ENCODE measurements around the gene TTC31. TPM values are rescaled to one million over a fixed set of nuclear protein-coding genes. Genes with fewer than 3 reads are reported as not detected.

The TTC31 gene
- total RNA-seq, 1 donor from 2014 or later, result 35.1 TPM

GRCh38 chr2:74531666-74532065 lies 48.8 kb downstream of the TTC31 start:
- peaks cover 35% of the 10 kb centered on the region for H3K4me1 Mint-ChIP-seq (ENCODE audit: low read depth)
- no peaks in the 10 kb centered on the region for H3K9me3 Mint-ChIP-seq
- no peak for DNase-seq (ENCODE audit: low spot score)
- H3K27ac Mint-ChIP-seq, result peak overlapping the region; percentile 96
- intact Hi-C loops (cut with micrococcal nuclease), result loop anchor here (2.0 to 5.0 kb wide), 2 partner anchors 17 to 34 kb away; partner anchors contain the start of gene LBX2
- peak overlapping the region; percentile 99 for H3K4me3 Mint-ChIP-seq (ENCODE audit: low read depth)
- peaks cover 46% of the 10 kb centered on the region for H3K36me3 Mint-ChIP-seq (ENCODE audit: low read depth)
- no peaks in the 10 kb centered on the region for H3K27me3 Mint-ChIP-seq (ENCODE audit: low read depth)

- no peaks in the 10 kb centered on the region for H3K9me3 Mint-ChIP-seq
- peaks cover under 1% of the 10 kb centered on the region for H3K27me3 Mint-ChIP-seq (ENCODE audit: low read depth)
- no peak for DNase-seq (ENCODE audit: low spot score)
- peak overlapping the region; percentile 66 for H3K27ac Mint-ChIP-seq
- peaks cover 30% of the 10 kb centered on the region for H3K4me1 Mint-ChIP-seq (ENCODE audit: low read depth)
- H3K4me3 Mint-ChIP-seq (ENCODE audit: low read depth), result peak overlapping the region; percentile 68
- H3K36me3 Mint-ChIP-seq (ENCODE audit: low read depth), result peaks cover 40% of the 10 kb centered on the region
- intact Hi-C loops (cut with micrococcal nuclease), result loop anchor here (5.0 kb wide), 1 partner anchor 35 kb away; the partner anchor contains the start of gene LBX2
These were observed 49.3 kb downstream of the TTC31 start for GRCh38 chr2:74532222-74532621.

GRCh38 chr2:74533464-74533863 lies 50.6 kb downstream of the TTC31 start:
- no peak overlapping the region for H3K4me3 Mint-ChIP-seq (ENCODE audit: low read depth)
- H3K27me3 Mint-ChIP-seq (ENCODE audit: low read depth), result peaks cover 9% of the 10 kb centered on the region
- no peak overlapping the region for H3K27ac Mint-ChIP-seq
- peaks cover 21% of the 10 kb centered on the region for H3K4me1 Mint-ChIP-seq (ENCODE audit: low read depth)
- intact Hi-C loops (cut with micrococcal nuclease), result loop anchor here (5.0 kb wide), 1 partner anchor 36 kb away; the partner anchor contains the start of gene LBX2
- H3K36me3 Mint-ChIP-seq (ENCODE audit: low read depth), result peaks cover 28% of the 10 kb centered on the region
- no peak for DNase-seq (ENCODE audit: low spot score)
- no peaks in the 10 kb centered on the region for H3K9me3 Mint-ChIP-seq

- Mint-ChIP-seq H3K27ac (no peak overlapping the region), H3K4me3 (ENCODE audit: low read depth) (no peak overlapping the region), H3K4me1 (ENCODE audit: low read depth) (peaks cover 26% of the 10 kb centered on the region), H3K36me3 (ENCODE audit: low read depth) (peaks cover 20% of the 10 kb centered on the region), H3K9me3 (no peaks in the 10 kb centered on the region), H3K27me3 (ENCODE audit: low read depth) (peaks cover 9% of the 10 kb centered on the region)
- DNase-seq (ENCODE audit: low spot score), result no peak
- intact Hi-C loops (cut with micrococcal nuclease), result loop anchor here (5.0 kb wide), 1 partner anchor 37 kb away; the partner anchor contains the start of gene LBX2
These were observed 51.5 kb downstream of the TTC31 start for GRCh38 chr2:74534411-74534810.

- peaks cover 25% of the 10 kb centered on the region for H3K4me1 Mint-ChIP-seq (ENCODE audit: low read depth)
- H3K27me3 Mint-ChIP-seq (ENCODE audit: low read depth), result peaks cover 9% of the 10 kb centered on the region
- H3K27ac Mint-ChIP-seq, result no peak overlapping the region
- H3K4me3 Mint-ChIP-seq (ENCODE audit: low read depth), result no peak overlapping the region
- intact Hi-C loops (cut with micrococcal nuclease), result no loop called here
- no peaks in the 10 kb centered on the region for H3K9me3 Mint-ChIP-seq
- peaks cover 20% of the 10 kb centered on the region for H3K36me3 Mint-ChIP-seq (ENCODE audit: low read depth)
- no peak for DNase-seq (ENCODE audit: low spot score)
These were observed 52.6 kb downstream of the TTC31 start for GRCh38 chr2:74535440-74535965.

- Mint-ChIP-seq H3K27ac (no peak overlapping the region), H3K9me3 (no peaks in the 10 kb centered on the region), H3K27me3 (ENCODE audit: low read depth) (peaks cover 9% of the 10 kb centered on the region), H3K4me3 (ENCODE audit: low read depth) (no peak overlapping the region), H3K4me1 (ENCODE audit: low read depth) (peaks cover 17% of the 10 kb centered on the region), H3K36me3 (ENCODE audit: low read depth) (peaks cover 13% of the 10 kb centered on the region)
- intact Hi-C loops (cut with micrococcal nuclease), result no loop called here
- DNase-seq (ENCODE audit: low spot score), result no peak
These were observed 53.5 kb downstream of the TTC31 start for GRCh38 chr2:74536166-74536950.

- Mint-ChIP-seq H3K27me3 (ENCODE audit: low read depth) (peaks cover 9% of the 10 kb centered on the region), H3K4me3 (ENCODE audit: low read depth) (no peak overlapping the region), H3K9me3 (no peaks in the 10 kb centered on the region), H3K27ac (no peak overlapping the region), H3K36me3 (ENCODE audit: low read depth) (peaks cover 7% of the 10 kb centered on the region), H3K4me1 (ENCODE audit: low read depth) (peaks cover 10% of the 10 kb centered on the region)
- DNase-seq (ENCODE audit: low spot score), result no peak
- intact Hi-C loops (cut with micrococcal nuclease), result no loop called here
These were observed 54.3 kb downstream of the TTC31 start for GRCh38 chr2:74537140-74537539.

GRCh38 chr2:74538881-74539339 lies 56.0 kb downstream of the TTC31 start:
- Mint-ChIP-seq H3K4me1 (ENCODE audit: low read depth) (peaks cover 8% of the 10 kb centered on the region), H3K27ac (no peak overlapping the region), H3K36me3 (ENCODE audit: low read depth) (no peaks in the 10 kb centered on the region), H3K4me3 (ENCODE audit: low read depth) (no peak overlapping the region), H3K27me3 (ENCODE audit: low read depth) (peaks cover 13% of the 10 kb centered on the region), H3K9me3 (no peaks in the 10 kb centered on the region)
- intact Hi-C loops (cut with micrococcal nuclease), result no loop called here
- no peak for DNase-seq (ENCODE audit: low spot score)

GRCh38 chr2:74540291-74540690 lies 57.4 kb downstream of the TTC31 start:
- Mint-ChIP-seq H3K4me3 (ENCODE audit: low read depth) (no peak overlapping the region), H3K27me3 (ENCODE audit: low read depth) (peaks cover 19% of the 10 kb centered on the region), H3K4me1 (ENCODE audit: low read depth) (peaks cover 8% of the 10 kb centered on the region), H3K9me3 (no peaks in the 10 kb centered on the region), H3K36me3 (ENCODE audit: low read depth) (no peaks in the 10 kb centered on the region), H3K27ac (no peak overlapping the region)
- intact Hi-C loops (cut with micrococcal nuclease), result no loop called here
- DNase-seq (ENCODE audit: low spot score), result no peak

GRCh38 chr2:74542978-74543377 lies 60.1 kb downstream of the TTC31 start:
- peaks cover 18% of the 10 kb centered on the region for H3K4me1 Mint-ChIP-seq (ENCODE audit: low read depth)
- no peak overlapping the region for H3K27ac Mint-ChIP-seq
- no peaks in the 10 kb centered on the region for H3K36me3 Mint-ChIP-seq (ENCODE audit: low read depth)
- DNase-seq (ENCODE audit: low spot score), result no peak
- H3K9me3 Mint-ChIP-seq, result no peaks in the 10 kb centered on the region
- H3K27me3 Mint-ChIP-seq (ENCODE audit: low read depth), result peaks cover 30% of the 10 kb centered on the region
- intact Hi-C loops (cut with micrococcal nuclease), result no loop called here
- no peak overlapping the region for H3K4me3 Mint-ChIP-seq (ENCODE audit: low read depth)

Other genes starting within 250 kb of the TTC31 start
- gene SLC4A5, start 139.7 kb upstream of the TTC31 start, total RNA-seq, result 1.2 and 1.8 TPM in 2 replicates
- 91.1 and 104 TPM in 2 replicates for gene DCTN1, start 102.8 kb upstream of the TTC31 start, total RNA-seq
- 1.6 and 1.9 TPM in 2 replicates for gene C2orf81, start 61.5 kb upstream of the TTC31 start, total RNA-seq
- gene WDR54, start 61.4 kb upstream of the TTC31 start, total RNA-seq, result 76.7 and 78.0 TPM in 2 replicates
- 2.2 and 3.9 TPM in 2 replicates for gene RTKN, start 41.1 kb upstream of the TTC31 start, total RNA-seq
- gene INO80B, start 28.0 kb upstream of the TTC31 start, total RNA-seq, result 45.2 and 48.5 TPM in 2 replicates
- 38.6 and 40.7 TPM in 2 replicates for gene WBP1, start 24.6 kb upstream of the TTC31 start, total RNA-seq
- gene MOGS, start 17.7 kb upstream of the TTC31 start, total RNA-seq, result 83.2 and 86.4 TPM in 2 replicates
- gene MRPL53, start 10.4 kb upstream of the TTC31 start, total RNA-seq, result 102 and 110 TPM in 2 replicates
- gene CCDC142, start 83 bp upstream of the TTC31 start, total RNA-seq, result 25.1 and 26.9 TPM in 2 replicates
- 1.6 and 2.2 TPM in 2 replicates for gene LBX2, start 16.5 kb downstream of the TTC31 start, total RNA-seq
- 36.5 and 39.7 TPM in 2 replicates for gene PCGF1, start 24.6 kb downstream of the TTC31 start, total RNA-seq
- gene TLX2, start 31.4 kb downstream of the TTC31 start, total RNA-seq, result 0.82 and 0.92 TPM in 2 replicates
- 0.39 and 0.94 TPM in 2 replicates for gene DQX1, start 43.1 kb downstream of the TTC31 start, total RNA-seq
- 155 TPM in 2 replicates for gene AUP1, start 46.6 kb downstream of the TTC31 start, total RNA-seq
- 61.5 and 64.1 TPM in 2 replicates for gene HTRA2, start 46.9 kb downstream of the TTC31 start, total RNA-seq
- 1.7 and 2.1 TPM in 2 replicates for gene LOXL3, start 70.9 kb downstream of the TTC31 start, total RNA-seq
- 41.0 and 41.4 TPM in 2 replicates for gene DOK1, start 71.6 kb downstream of the TTC31 start, total RNA-seq
- gene M1AP, start 165.2 kb downstream of the TTC31 start, total RNA-seq, result not detected in 2 replicates
- gene SEMA4F, start 171.2 kb downstream of the TTC31 start, total RNA-seq, result 5.5 and 7.1 TPM in 2 replicates